Ishikawa (cell line): Measurements from ENCODE around the gene HELB.
A peak's percentile ranks its signal among the peaks of the same experiment; 100 is the strongest.

Experiments
- CEBPB ChIP-seq: IDR thresholded peaks from 2 replicates; pipeline ENCODE4 v1.6.1; 2012
- CREB1 ChIP-seq: IDR thresholded peaks from 2 replicates; pipeline ENCODE4 v1.6.1; 2012; ENCODE audit warnings: low read depth
- EGR1 ChIP-seq: IDR thresholded peaks from 2 replicates; pipeline ENCODE4 v1.6.1; 2012
- EP300 ChIP-seq: IDR thresholded peaks from 2 replicates; pipeline ENCODE4 v1.6.1; 2012; ENCODE audit warnings: borderline replicate concordance
- FOXM1 ChIP-seq: IDR thresholded peaks from 2 replicates; pipeline ENCODE4 v1.6.1; 2012; ENCODE audit warnings: low read depth, borderline replicate concordance
- MAX ChIP-seq: IDR thresholded peaks from 2 replicates; pipeline ENCODE4 v1.6.1; 2012
- NFIC ChIP-seq: IDR thresholded peaks from 2 replicates; pipeline ENCODE4 v1.6.1; 2012
- RAD21 ChIP-seq: IDR thresholded peaks from 2 replicates; pipeline ENCODE4 v1.6.1; 2012; ENCODE audit warnings: low read depth
- REST ChIP-seq: IDR thresholded peaks from 2 replicates; pipeline ENCODE4 v1.6.1; 2012; ENCODE audit warnings: low read depth, mild to moderate bottlenecking
- TAF1 ChIP-seq: IDR thresholded peaks from 2 replicates; pipeline ENCODE4 v1.6.1; 2012; ENCODE audit warnings: low read depth, mild to moderate bottlenecking
- TCF12 ChIP-seq: IDR thresholded peaks from 2 replicates; pipeline ENCODE4 v1.6.1; 2012; ENCODE audit warnings: low read depth
- TEAD4 ChIP-seq: IDR thresholded peaks from 2 replicates; pipeline ENCODE4 v1.6.1; 2012
- USF1 ChIP-seq: IDR thresholded peaks from 2 replicates; pipeline ENCODE4 v1.6.1; 2012
- YY1 ChIP-seq: IDR thresholded peaks from 2 replicates; pipeline ENCODE4 v1.6.1; 2012; ENCODE audit warnings: low read depth
- ZBTB7A ChIP-seq: IDR thresholded peaks from 2 replicates; pipeline ENCODE4 v1.6.1; 2012; ENCODE audit warnings: low read depth

The HELB gene

GRCh38 chr12:66352197-66352596, 49.9 kb downstream of the HELB start:
- TF ChIP-seq RAD21 (peak; percentile 52), ZBTB7A (no peak)

GRCh38 chr12:66352899-66353298, 50.6 kb downstream of the HELB start:
- TF ChIP-seq TAF1, result no peak
- no peak for TF ChIP-seq CEBPB
- no peak for TF ChIP-seq TEAD4
- TF ChIP-seq RAD21, result no peak
- TF ChIP-seq FOXM1, result no peak
- TF ChIP-seq EGR1, result no peak
- no peak for TF ChIP-seq CREB1
- TF ChIP-seq EP300, result no peak
- TF ChIP-seq NFIC, result no peak
- TF ChIP-seq TCF12, result no peak
- no peak for TF ChIP-seq YY1
- TF ChIP-seq MAX, result no peak
- no peak for TF ChIP-seq ZBTB7A
- TF ChIP-seq REST, result no peak
- TF ChIP-seq USF1, result no peak

GRCh38 chr12:66354291-66354690, 52.0 kb downstream of the HELB start:
- no peak for TF ChIP-seq EP300
- no peak for TF ChIP-seq CREB1
- no peak for TF ChIP-seq YY1
- TF ChIP-seq TCF12, result no peak
- no peak for TF ChIP-seq RAD21
- TF ChIP-seq TAF1, result no peak
- TF ChIP-seq NFIC, result no peak
- no peak for TF ChIP-seq ZBTB7A
- TF ChIP-seq TEAD4, result no peak
- no peak for TF ChIP-seq REST
- TF ChIP-seq MAX, result no peak
- no peak for TF ChIP-seq EGR1
- no peak for TF ChIP-seq FOXM1
- no peak for TF ChIP-seq USF1
- no peak for TF ChIP-seq CEBPB

- no peak for TF ChIP-seq CEBPB
- no peak for TF ChIP-seq EGR1
- no peak for TF ChIP-seq FOXM1
- no peak for TF ChIP-seq MAX
- no peak for TF ChIP-seq CREB1
- TF ChIP-seq ZBTB7A, result no peak
- no peak for TF ChIP-seq NFIC
- TF ChIP-seq RAD21, result no peak
- TF ChIP-seq TCF12, result no peak
- no peak for TF ChIP-seq YY1
- no peak for TF ChIP-seq REST
- TF ChIP-seq EP300, result no peak
- no peak for TF ChIP-seq TAF1
- no peak for TF ChIP-seq TEAD4
- no peak for TF ChIP-seq USF1
Observed at GRCh38 chr12:66359300-66359699, 57.0 kb downstream of the HELB start.
